NOMO-1 treated with dmso at 0.1 percent for 144 hours (cell line): ENCODE data around the gene TREM1.
A peak's percentile ranks its signal among the peaks of the same experiment; 100 is the strongest.
"Not testable (repeated sequence)": the region's sequence is repeated elsewhere in the genome, so short reads cannot be mapped to it uniquely, and the experiment has no call there.

Experiments used
- DNase-seq: peaks from one replicate; lab custom pipeline; 2025; ENCODE audit not compliant: unreplicated experiment; lab: John Stamatoyannopoulos, UW

Gene TREM1

GRCh38 chr6:41262401-41262800, 24.1 kb downstream of the TREM1 start:
- DNase-seq: no peak

GRCh38 chr6:41258196-41258493, 28.3 kb downstream of the TREM1 start:
- no peak for DNase-seq

GRCh38 chr6:41257369-41258195, 28.9 kb downstream of the TREM1 start:
- no peak for DNase-seq

- no peak for DNase-seq
Observed at GRCh38 chr6:41256383-41256782, 30.1 kb downstream of the TREM1 start.

- no peak for DNase-seq
Observed at GRCh38 chr6:41255638-41256246, 30.7 kb downstream of the TREM1 start.

GRCh38 chr6:41255110-41255509, 31.4 kb downstream of the TREM1 start:
- DNase-seq: no peak

GRCh38 chr6:41252401-41253169, 33.9 kb downstream of the TREM1 start:
- DNase-seq: no peak

- DNase-seq: no peak
Observed at GRCh38 chr6:41247882-41248705, 38.4 kb downstream of the TREM1 start.

- no peak for DNase-seq
Observed at GRCh38 chr6:41247288-41247865, 39.1 kb downstream of the TREM1 start.

- not testable (repeated sequence) for DNase-seq
Observed at GRCh38 chr6:41246529-41246928, 40.0 kb downstream of the TREM1 start.

GRCh38 chr6:41239467-41240159, 46.9 kb downstream of the TREM1 start:
- DNase-seq: no peak

GRCh38 chr6:41237128-41237527, 49.4 kb downstream of the TREM1 start:
- DNase-seq: no peak

GRCh38 chr6:41236276-41236675, 50.2 kb downstream of the TREM1 start:
- no peak for DNase-seq

GRCh38 chr6:41232667-41233066, 53.8 kb downstream of the TREM1 start:
- no peak for DNase-seq

- DNase-seq: no peak
Observed at GRCh38 chr6:41231246-41231645, 55.2 kb downstream of the TREM1 start.

- DNase-seq: no peak
Observed at GRCh38 chr6:41229721-41230120, 56.8 kb downstream of the TREM1 start.

GRCh38 chr6:41228616-41229015, 57.9 kb downstream of the TREM1 start:
- peak; percentile 10 for DNase-seq

- DNase-seq: peak; percentile 10
Observed at GRCh38 chr6:41228096-41228495, 58.4 kb downstream of the TREM1 start, which contains the start of gene TREML4. TREML4 (plus strand) TSS chr6:41228349; CDS start chr6:41228428, 79 bp downstream.

- no peak for DNase-seq
Observed at GRCh38 chr6:41226752-41227151, 59.7 kb downstream of the TREM1 start.

- DNase-seq: no peak
Observed at GRCh38 chr6:41224800-41225199, 61.7 kb downstream of the TREM1 start.
